ENCODE data around the gene GINM1.

- TF ChIP-seq CTCF (IDR thresholded peaks at IDR 0.05) (no peak), POLR2A (IDR thresholded peaks at IDR 0.05) (no peak), POLR2AphosphoS5 (IDR thresholded peaks at IDR 0.05) (no peak)
Measured at GRCh38 chr6:149563203-149563927, 2.8 kb upstream of the GINM1 start.
